ENCODE data around the gene POLR3GL.

The POLR3GL gene

DNA sequence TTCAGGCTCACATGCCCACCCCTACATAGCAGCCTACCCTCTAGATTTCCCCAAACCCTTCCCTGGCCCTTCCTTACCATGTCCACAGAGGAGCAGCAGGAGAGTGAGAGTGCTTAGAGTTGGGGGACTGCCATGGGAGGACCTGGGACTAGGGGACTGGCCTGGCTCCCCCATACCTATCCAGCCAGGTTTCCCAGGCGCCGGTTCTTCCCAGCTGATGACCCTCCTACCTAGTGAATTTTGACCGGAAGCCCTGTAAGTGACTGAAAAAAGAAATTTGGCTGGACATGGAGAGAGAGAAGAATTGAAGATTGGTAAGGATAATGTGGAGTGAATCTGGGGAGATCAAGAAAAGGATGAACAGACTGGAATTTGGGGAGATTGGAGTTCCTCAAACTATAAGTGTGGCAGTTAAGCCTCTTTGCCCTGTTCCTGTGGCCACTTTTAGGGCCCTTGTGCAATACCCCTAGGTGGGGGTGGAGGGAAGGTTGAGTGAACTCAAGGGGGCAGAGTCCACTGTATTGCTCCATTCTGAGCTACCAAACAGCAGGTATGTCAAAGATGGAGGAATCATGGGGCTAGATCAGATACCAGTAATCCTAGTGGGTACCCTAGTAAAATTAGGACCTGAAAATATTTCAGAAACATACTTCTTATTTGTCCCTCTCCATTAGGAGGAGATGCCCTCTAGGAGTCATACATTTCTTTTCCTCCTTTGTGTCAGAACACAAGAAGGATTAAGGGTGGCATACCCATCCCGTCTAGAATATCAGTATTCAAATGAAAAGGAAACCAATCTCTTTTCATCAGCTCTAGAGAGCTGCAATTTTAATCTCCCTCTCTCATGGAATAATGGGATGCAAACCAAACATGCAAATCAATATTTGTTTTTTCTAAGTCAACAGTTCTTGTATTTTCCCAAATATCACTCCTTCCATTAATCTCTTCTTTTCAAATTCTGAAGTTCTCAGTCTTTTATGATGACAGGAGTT, 55.9 kb downstream of the POLR3GL start:
- TF ChIP-seq, protein P1, sequence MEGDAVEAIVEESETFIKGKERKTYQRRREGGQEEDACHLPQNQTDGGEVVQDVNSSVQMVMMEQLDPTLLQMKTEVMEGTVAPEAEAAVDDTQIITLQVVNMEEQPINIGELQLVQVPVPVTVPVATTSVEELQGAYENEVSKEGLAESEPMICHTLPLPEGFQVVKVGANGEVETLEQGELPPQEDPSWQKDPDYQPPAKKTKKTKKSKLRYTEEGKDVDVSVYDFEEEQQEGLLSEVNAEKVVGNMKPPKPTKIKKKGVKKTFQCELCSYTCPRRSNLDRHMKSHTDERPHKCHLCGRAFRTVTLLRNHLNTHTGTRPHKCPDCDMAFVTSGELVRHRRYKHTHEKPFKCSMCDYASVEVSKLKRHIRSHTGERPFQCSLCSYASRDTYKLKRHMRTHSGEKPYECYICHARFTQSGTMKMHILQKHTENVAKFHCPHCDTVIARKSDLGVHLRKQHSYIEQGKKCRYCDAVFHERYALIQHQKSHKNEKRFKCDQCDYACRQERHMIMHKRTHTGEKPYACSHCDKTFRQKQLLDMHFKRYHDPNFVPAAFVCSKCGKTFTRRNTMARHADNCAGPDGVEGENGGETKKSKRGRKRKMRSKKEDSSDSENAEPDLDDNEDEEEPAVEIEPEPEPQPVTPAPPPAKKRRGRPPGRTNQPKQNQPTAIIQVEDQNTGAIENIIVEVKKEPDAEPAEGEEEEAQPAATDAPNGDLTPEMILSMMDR (IDR thresholded peaks at IDR 0.05; ENCODE audit: borderline replicate concordance, extremely low read depth, low read length, poor library complexity, severe bottlenecking), result no peak
- no peak for TF ChIP-seq EZH2 (IDR thresholded peaks at IDR 0.05; ENCODE audit: borderline replicate concordance, low read depth, low read length, severe bottlenecking)
- Histone ChIP-seq H3K9me3 (ENCODE audit: insufficient read depth, low read length, severe bottlenecking) (no peaks in the 10 kb centered on the region), H3K4me1 (ENCODE audit: insufficient read depth, low read length) (no peaks in the 10 kb centered on the region), H4K20me1 (ENCODE audit: insufficient read depth, low read length) (no peaks in the 10 kb centered on the region), H3K36me3 (ENCODE audit: insufficient read depth, low read length) (no peaks in the 10 kb centered on the region), H3K4me3 (ENCODE audit: low read depth in 1 of 2, low read length in 2 of 2) (no peak overlapping the region), H3K27ac (ENCODE audit: low read length) (no peak overlapping the region), H3K79me2 (ENCODE audit: insufficient read depth, low read length) (no peaks in the 10 kb centered on the region), H3K27me3 (ENCODE audit: insufficient read depth, low read length, poor library complexity) (peaks cover 7% of the 10 kb centered on the region), H2AFZ (ENCODE audit: low read depth, low read length) (no peak overlapping the region), H3K9ac (ENCODE audit: low read depth, low read length) (no peak overlapping the region), H3K4me2 (ENCODE audit: insufficient read depth, low read length) (no peak overlapping the region)
- no peak for DNase-seq
- no peak for ATAC-seq (ENCODE audit: insufficient read depth, low read depth)

GRCh38 chr1:146021050-146021445, 56.6 kb downstream of the POLR3GL start:
- Histone ChIP-seq H4K20me1 (ENCODE audit: insufficient read depth, low read length) (no peaks in the 10 kb centered on the region), H3K36me3 (ENCODE audit: insufficient read depth, low read length) (no peaks in the 10 kb centered on the region), H3K4me1 (ENCODE audit: insufficient read depth, low read length) (no peaks in the 10 kb centered on the region), H3K27ac (ENCODE audit: low read length) (no peak overlapping the region), H3K4me3 (ENCODE audit: low read depth in 1 of 2, low read length in 2 of 2) (no peak overlapping the region), H3K4me2 (ENCODE audit: insufficient read depth, low read length) (no peak overlapping the region), H3K9ac (ENCODE audit: low read depth, low read length) (no peak overlapping the region), H2AFZ (ENCODE audit: low read depth, low read length) (no peak overlapping the region), H3K27me3 (ENCODE audit: insufficient read depth, low read length, poor library complexity) (peaks cover 7% of the 10 kb centered on the region), H3K9me3 (ENCODE audit: insufficient read depth, low read length, severe bottlenecking) (no peaks in the 10 kb centered on the region), H3K79me2 (ENCODE audit: insufficient read depth, low read length) (no peaks in the 10 kb centered on the region)
- no peak for TF ChIP-seq EZH2 (IDR thresholded peaks at IDR 0.05; ENCODE audit: borderline replicate concordance, low read depth, low read length, severe bottlenecking)
- TF ChIP-seq, protein P1 (IDR thresholded peaks at IDR 0.05; ENCODE audit: borderline replicate concordance, extremely low read depth, low read length, poor library complexity, severe bottlenecking), result no peak
- DNase-seq (no peak), ATAC-seq (ENCODE audit: insufficient read depth, low read depth) (no peak)

DNA sequence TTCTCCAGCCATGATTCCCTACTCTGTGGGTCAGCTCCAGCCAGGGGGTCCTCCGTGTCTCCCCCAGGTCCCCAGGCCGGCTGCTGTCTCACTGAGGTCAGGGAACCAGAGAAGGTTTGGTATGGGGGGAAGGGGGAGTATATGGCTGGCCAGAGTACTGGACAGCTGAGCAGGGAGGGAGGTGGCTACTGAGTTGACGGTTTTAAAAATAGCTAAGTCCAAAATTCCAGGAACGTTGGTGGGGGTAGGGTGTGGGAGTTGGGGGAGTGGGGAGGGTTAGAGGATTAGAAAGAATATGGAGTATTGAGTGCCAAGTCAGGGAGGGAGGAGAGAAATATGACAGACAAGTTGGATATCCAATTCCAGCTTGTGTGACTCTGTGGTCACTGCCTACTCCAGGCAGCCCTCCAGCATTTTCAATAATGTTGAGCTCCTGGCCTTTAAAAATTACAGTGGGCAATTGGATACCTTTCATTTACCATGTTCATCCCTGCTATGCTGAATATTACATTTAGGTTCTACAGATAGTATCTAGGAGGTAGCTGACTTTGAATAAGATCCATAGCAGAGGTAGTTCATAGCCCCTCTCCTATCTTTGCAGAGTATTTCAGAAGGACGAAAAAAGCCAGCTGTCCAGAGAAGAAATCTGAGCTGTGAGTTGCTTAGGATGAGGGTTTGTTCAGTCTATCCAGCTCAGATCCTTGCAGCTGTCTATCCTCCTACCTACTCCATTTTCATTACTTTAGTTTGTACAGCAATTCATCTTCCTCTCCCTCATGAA, 57.3 kb downstream of the POLR3GL start, which contains the start of gene HJV:
Gene HJV (minus strand): TSS at position 114 of the 781 bp plus-strand sequence. CDS start 1,504 bp downstream, outside the sequence.
- no peaks in the 10 kb centered on the region for H3K36me3 ChIP-seq (ENCODE audit: insufficient read depth, low read length)
- H3K4me1 ChIP-seq (ENCODE audit: insufficient read depth, low read length), result no peaks in the 10 kb centered on the region
- H3K9ac ChIP-seq (ENCODE audit: low read depth, low read length), result no peak within 1 kb of the TSS
- no peak within 1 kb of the TSS for H3K27ac ChIP-seq (ENCODE audit: low read length)
- H3K4me2 ChIP-seq (ENCODE audit: insufficient read depth, low read length), result no peak within 1 kb of the TSS
- DNase-seq (no peak), ATAC-seq (ENCODE audit: insufficient read depth, low read depth) (no peak)
- H3K4me3 ChIP-seq (ENCODE audit: low read depth in 1 of 2, low read length in 2 of 2), result no peak within 1 kb of the TSS
- H3K27me3 ChIP-seq (ENCODE audit: insufficient read depth, low read length, poor library complexity), result peaks cover 7% of the 10 kb centered on the region
- H2AFZ ChIP-seq (ENCODE audit: low read depth, low read length), result no peak within 1 kb of the TSS
- TF ChIP-seq, protein P1 (IDR thresholded peaks at IDR 0.05; ENCODE audit: borderline replicate concordance, extremely low read depth, low read length, poor library complexity, severe bottlenecking), result no peak
- TF ChIP-seq EZH2 (IDR thresholded peaks at IDR 0.05; ENCODE audit: borderline replicate concordance, low read depth, low read length, severe bottlenecking), result no peak
- H3K79me2 ChIP-seq (ENCODE audit: insufficient read depth, low read length), result no peaks in the 10 kb centered on the region
- H3K9me3 ChIP-seq (ENCODE audit: insufficient read depth, low read length, severe bottlenecking), result no peaks in the 10 kb centered on the region
- H4K20me1 ChIP-seq (ENCODE audit: insufficient read depth, low read length), result no peaks in the 10 kb centered on the region
